NCI-H146 (cell line): ENCODE data around the gene FGF5.

Experiments
- DNase-seq: peaks from one replicate; lab custom pipeline; 2025; lab: John Stamatoyannopoulos, UW

FGF5 gene

DNA sequence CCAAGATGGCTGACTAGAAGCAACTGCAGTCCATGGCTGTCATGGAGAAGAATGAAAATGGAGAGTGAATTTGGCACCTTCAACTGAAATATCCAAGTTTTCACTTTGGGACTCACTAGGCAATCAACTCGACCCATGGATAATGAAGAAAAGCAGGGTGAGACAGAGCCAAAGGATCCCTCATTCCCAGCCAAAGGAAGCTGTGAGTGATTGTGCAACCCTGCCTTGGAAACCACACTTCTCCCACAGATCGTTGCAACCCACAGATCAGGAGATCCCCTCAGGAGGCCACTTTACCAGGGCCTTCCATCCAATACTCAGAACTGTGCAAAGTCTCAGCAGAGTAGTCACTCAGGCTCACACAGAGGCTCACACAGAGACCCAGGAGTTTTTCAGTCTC lies 73.6 kb downstream of the FGF5 start:
- DNase-seq: no peak
